SK-N-SH (cell line): ENCODE data around the gene STS. TPM values are rescaled to one million over a fixed set of nuclear protein-coding genes. Genes with fewer than 3 reads are reported as not detected.

Experiments used
- CTCF ChIA-PET: fragments of 300-600, 350-600 bp; formaldehyde crosslinking; extraction: SDS; loops from one replicate; lab custom pipeline; 2021; lab: Yijun Ruan, JAX
- POLR2A ChIA-PET: fragments of 350-600 bp; sonication (Branson Sonifier 250); formaldehyde crosslinking; extraction: SDS; loops from one replicate; lab custom pipeline; 2020; ENCODE audit warnings: antibody characterized with exemption, inconsistent platforms; lab: Yijun Ruan, JAX
- DNase-seq: peaks from one replicate; pipeline ENCODE4 v3.0.0; 2012
- H2AFZ ChIP-seq: fragments of 200-600 bp; sonication (generic); 2 replicates; pipeline ENCODE4 v1.8.1; 2016; ENCODE audit warnings: antibody characterized with exemption, mild to moderate bottlenecking, low read depth
- H3F3A ChIP-seq: fragments of 200-600 bp; sonication (generic); replicated peaks from 2 replicates; pipeline ENCODE3; 2016; ENCODE audit warnings: antibody characterized with exemption, mild to moderate bottlenecking; ENCODE audit not compliant: insufficient read depth
- H3K27ac ChIP-seq, 2 experiments: fragments of 200-500 bp in 1 of 2; fragments of 200-600 bp in 1 of 2; sonication (Bioruptor generic) in 1 of 2; sonication (generic), shearing (Covaris generic) in 1 of 2; 2 replicates each; pipeline versions ENCODE4 v1.5.1 to v1.6.1; 2014 to 2016; ENCODE audit warnings: low read depth in 2 of 2, inconsistent platforms in 1 of 2, low read length in 1 of 2, mild to moderate bottlenecking in 1 of 2, mixed read lengths in 1 of 2
- H3K27me3 ChIP-seq: fragments of 200-600 bp; sonication (generic), shearing (Covaris generic); 2 replicates; pipeline ENCODE4 v1.6.1; 2016; ENCODE audit warnings: mixed run types; ENCODE audit not compliant: insufficient read depth
- H3K36me3 ChIP-seq, 2 experiments: fragments of 200-500 bp in 1 of 2; fragments of 200-600 bp in 1 of 2; sonication (Bioruptor generic) in 1 of 2; sonication (generic) in 1 of 2; replicated peaks in 1 of 2; 2 replicates each; pipeline versions ENCODE3 to v1.5.1; 2014 to 2016; ENCODE audit warnings: low read length in 1 of 2, mild to moderate bottlenecking in 1 of 2; ENCODE audit not compliant: insufficient read depth in 2 of 2, control insufficient read depth in 1 of 2
- H3K4me1 ChIP-seq, 2 experiments: fragments of 200-500 bp in 1 of 2; fragments of 200-600 bp in 1 of 2; sonication (Bioruptor generic) in 1 of 2; sonication (generic), shearing (Covaris generic) in 1 of 2; 2 replicates each; pipeline versions ENCODE4 v1.5.1 to v1.6.1; 2014 to 2016; ENCODE audit warnings: low read depth in 1 of 2, low read length in 1 of 2, mixed run types in 1 of 2; ENCODE audit not compliant: insufficient read depth in 2 of 2, control insufficient read depth in 1 of 2
- H3K4me2 ChIP-seq: fragments of 200-600 bp; sonication (generic), shearing (Covaris generic); 2 replicates; pipeline ENCODE4 v1.6.1; 2017; ENCODE audit warnings: mixed run types
- H3K4me3 ChIP-seq, 2 experiments: fragments of 200-500 bp in 1 of 2; fragments of 200-600 bp in 1 of 2; sonication (Bioruptor generic) in 1 of 2; sonication (generic), shearing (Covaris generic) in 1 of 2; 2 replicates each; pipeline versions ENCODE4 v1.5.1 to v1.8.1; 2014 to 2016; ENCODE audit warnings: low read depth in 2 of 2, inconsistent platforms in 1 of 2, low read length in 1 of 2, mild to moderate bottlenecking in 1 of 2, mixed read lengths in 1 of 2, moderate library complexity in 1 of 2
- H3K79me2 ChIP-seq: fragments of 200-600 bp; sonication (generic); 2 replicates; pipeline ENCODE4 v1.8.1; 2017; ENCODE audit warnings: mild to moderate bottlenecking; ENCODE audit not compliant: insufficient read depth
- H3K9ac ChIP-seq: fragments of 200-600 bp; sonication (generic); 2 replicates; pipeline ENCODE4 v1.6.1; 2017; ENCODE audit warnings: mixed run types
- H3K9me2 ChIP-seq: fragments of 200-600 bp; sonication (generic); 2 replicates; pipeline ENCODE4 v1.6.1; 2017; ENCODE audit warnings: mixed run types
- H3K9me3 ChIP-seq: fragments of 200-600 bp; sonication (generic); 2 replicates; pipeline ENCODE4 v1.6.1; 2017; ENCODE audit warnings: mixed run types, mild to moderate bottlenecking, moderate library complexity
- H4K20me1 ChIP-seq: fragments of 200-600 bp; sonication (generic); 2 replicates; pipeline ENCODE4 v1.6.1; 2017; ENCODE audit warnings: mild to moderate bottlenecking, mixed run types; ENCODE audit not compliant: insufficient read depth
- CHD2 ChIP-seq: fragments of 150-350 bp; IDR thresholded peaks from 2 replicates; pipeline ENCODE4 v1.6.1; 2018; ENCODE audit warnings: low read length; ENCODE audit not compliant: partially characterized antibody
- ELF1 ChIP-seq: IDR thresholded peaks from 2 replicates; pipeline ENCODE4 v1.4.0; 2012
- FOXM1 ChIP-seq: IDR thresholded peaks from 2 replicates; pipeline ENCODE4 v1.4.0; 2012; ENCODE audit warnings: low read depth, mild to moderate bottlenecking
- MXI1 ChIP-seq: IDR thresholded peaks from 2 replicates; pipeline ENCODE4 v1.6.1; 2012; ENCODE audit warnings: mild to moderate bottlenecking, low read depth, low read length, improper control_type of control experiment
- NFIC ChIP-seq: IDR thresholded peaks from 2 replicates; pipeline ENCODE4 v1.4.0; 2012; ENCODE audit warnings: borderline replicate concordance
- PBX3 ChIP-seq: IDR thresholded peaks from 2 replicates; pipeline ENCODE4; 2012
- RAD21 ChIP-seq: IDR thresholded peaks from 2 replicates; pipeline ENCODE4 v1.6.1; 2012; ENCODE audit warnings: mild to moderate bottlenecking, low read length
- RCOR1 ChIP-seq: fragments of 150-350 bp; IDR thresholded peaks from 2 replicates; pipeline ENCODE4 v1.6.1; 2017; ENCODE audit warnings: antibody characterized with exemption, low read length
- SMC3 ChIP-seq: IDR thresholded peaks from 2 replicates; pipeline ENCODE4 v1.6.1; 2012; ENCODE audit warnings: low read depth, low read length, improper control_type of control experiment
- TAF1 ChIP-seq: IDR thresholded peaks from 2 replicates; pipeline ENCODE4 v1.6.1; 2012; ENCODE audit warnings: low read depth, mild to moderate bottlenecking, low read length, moderate library complexity, borderline replicate concordance
- TCF12 ChIP-seq: IDR thresholded peaks from 2 replicates; pipeline ENCODE4 v1.4.0; 2012
- YY1 ChIP-seq: IDR thresholded peaks from 2 replicates; pipeline ENCODE4 v1.4.0; 2012; ENCODE audit warnings: low read depth, mild to moderate bottlenecking
- ZBTB33 ChIP-seq: IDR thresholded peaks from 2 replicates; pipeline ENCODE4 v1.4.0; 2012; ENCODE audit warnings: low read depth, borderline replicate concordance
- WGBS: methylation state at CpG from one replicate; pipeline ENCODE4 v1.1.6; 2017; ENCODE audit warnings: low lambda C conversion rate; 5-methylcytosine and 5-hydroxymethylcytosine counted together
- polyA plus RNA-seq, 3 experiments: library from polyadenylated mRNA; depleted of rRNA; stranded (reverse); fragments of >200 nt; gene quantifications; 2 replicates each; pipeline ENCODE4 v1.2.3, GENCODE V29; 2012

Gene STS
- polyA plus RNA-seq, 1 of the 3 experiments (the other 2 are of a cell fraction): 1.1 TPM

DNA sequence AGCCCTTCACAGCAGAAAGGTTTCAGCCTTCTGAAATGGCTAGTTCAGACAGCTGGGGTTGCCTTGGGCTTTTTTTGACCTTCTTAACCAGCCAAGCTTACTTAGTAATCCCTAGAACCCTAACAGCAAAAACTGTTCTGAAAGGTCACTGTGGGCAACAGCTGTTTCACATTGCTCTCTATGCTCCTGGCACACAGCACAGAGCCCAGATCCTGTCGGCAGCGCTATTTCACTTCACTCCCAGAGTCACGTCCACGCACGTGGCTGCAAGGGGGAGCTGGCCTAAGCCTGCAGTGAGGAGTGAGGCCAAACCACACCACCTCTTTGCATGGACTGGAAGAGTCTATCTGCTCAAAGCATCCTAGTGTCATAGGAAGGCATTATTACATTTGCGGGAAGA lies 32.0 kb upstream of the STS start:
- POLR2A ChIA-PET: no interaction called here
- H3K79me2 ChIP-seq: peaks cover 23% of the 10 kb centered on the region
- H3K4me1 ChIP-seq: peaks cover 4 to 7% of the 10 kb centered on the region in 2 experiments; a peak in 3 of 4 replicates
- 94% methylated on average over 6 of the region's 6 CpGs for WGBS
- no peaks in the 10 kb centered on the region for H3K27me3 ChIP-seq
- no peak overlapping the region for H3K4me2 ChIP-seq
- H3K27ac ChIP-seq: no peak overlapping the region
- no peaks in the 10 kb centered on the region for H3F3A ChIP-seq
- no peaks in the 10 kb centered on the region for H3K9me3 ChIP-seq
- no peaks in the 10 kb centered on the region for H3K9me2 ChIP-seq
- no peaks in the 10 kb centered on the region for H3K36me3 ChIP-seq
- no peak overlapping the region for H3K9ac ChIP-seq
- no peak overlapping the region for H2AFZ ChIP-seq
- peaks cover 5% of the 10 kb centered on the region for H4K20me1 ChIP-seq
- no peak for DNase-seq
- no peak for TF ChIP-seq MXI1
- no peak overlapping the region for H3K4me3 ChIP-seq
- CTCF ChIA-PET: no interaction called here

GRCh38 chrX:7116081-7116480 lies 31.4 kb upstream of the STS start:
- H3K4me3 ChIP-seq: no peak overlapping the region
- ChIA-PET CTCF (no interaction called here), POLR2A (no interaction called here)
- TF ChIP-seq YY1 (no peak), SMC3 (no peak), ELF1 (no peak), FOXM1 (no peak), TAF1 (no peak), PBX3 (no peak), RCOR1 (no peak), TCF12 (no peak), RAD21 (no peak), CHD2 (no peak), ZBTB33 (no peak), NFIC (no peak)
- no peaks in the 10 kb centered on the region for H3F3A ChIP-seq
- H3K9ac ChIP-seq: no peak overlapping the region
- H4K20me1 ChIP-seq: peaks cover 11% of the 10 kb centered on the region
- H3K27me3 ChIP-seq: no peaks in the 10 kb centered on the region
- H2AFZ ChIP-seq: no peak overlapping the region
- WGBS: 80% methylated on average over 3 of the region's 3 CpGs
- H3K36me3 ChIP-seq: no peaks in the 10 kb centered on the region
- DNase-seq: no peak
- H3K4me2 ChIP-seq: no peak overlapping the region
- peaks cover 5 to 7% of the 10 kb centered on the region in 2 experiments; a peak in 3 of 4 replicates for H3K4me1 ChIP-seq
- no peaks in the 10 kb centered on the region for H3K9me3 ChIP-seq
- peaks cover 27% of the 10 kb centered on the region for H3K79me2 ChIP-seq
- H3K27ac ChIP-seq: no peak overlapping the region
- H3K9me2 ChIP-seq: no peaks in the 10 kb centered on the region
